ENCODE results near the gene ABCG2.
"Not testable (repeated sequence)": the region's sequence is repeated elsewhere in the genome, so short reads cannot be mapped to it uniquely, and the experiment has no call there.

ABCG2 gene

GRCh38 chr4:88166608-88167007, 8.2 kb upstream of the ABCG2 start:
- DNase-seq (ENCODE audit: low read depth): no peak

GRCh38 chr4:88163336-88163735, 4.9 kb upstream of the ABCG2 start:
- no peak for DNase-seq (ENCODE audit: low read depth)

DNA sequence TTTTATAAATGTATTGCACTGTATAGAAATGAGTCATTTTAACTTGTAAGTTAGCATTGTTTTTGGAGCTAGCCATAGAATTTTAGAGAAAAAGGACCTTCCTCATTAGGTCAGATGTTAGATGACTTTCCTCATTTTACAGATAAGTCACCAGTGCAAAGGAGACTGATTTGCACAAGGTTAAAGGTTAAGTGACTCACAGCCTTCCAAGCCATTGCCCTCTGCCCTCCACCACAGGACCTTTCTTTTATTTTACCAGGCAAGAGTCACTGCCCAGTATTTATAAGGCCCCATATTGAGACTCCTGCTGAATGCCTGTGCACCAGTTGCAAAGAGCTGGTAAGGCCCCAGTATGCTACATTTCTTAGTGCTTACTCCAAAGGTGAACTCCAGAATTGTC, 4.2 kb upstream of the ABCG2 start:
- no peak for DNase-seq (ENCODE audit: low read depth)

DNA sequence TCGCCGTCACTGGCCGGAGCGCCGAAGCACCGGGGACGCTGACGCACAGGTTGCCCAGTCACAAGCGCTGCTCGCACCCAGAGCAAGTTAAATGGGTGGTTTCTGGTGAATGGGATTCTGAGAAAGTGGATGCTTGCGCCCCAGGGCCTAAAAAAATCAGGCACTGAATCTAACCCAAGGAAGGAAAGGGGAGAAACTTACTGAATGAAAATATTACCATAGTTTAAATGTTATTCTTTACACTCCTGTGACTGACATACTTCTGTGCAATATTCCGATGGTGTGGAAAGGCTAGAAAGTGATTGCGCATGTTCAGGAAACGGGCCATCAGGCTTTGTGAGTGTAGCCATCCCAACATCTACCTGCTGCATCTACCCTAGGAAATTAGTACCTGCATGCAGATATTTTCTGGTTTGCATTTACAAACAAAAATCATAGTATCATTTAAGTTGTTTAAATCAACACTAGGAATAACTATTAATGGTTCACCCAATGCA, 838 bp upstream of the ABCG2 start:
- no peak for DNase-seq (ENCODE audit: low read depth)

- DNase-seq (ENCODE audit: low read depth): no peak
Measured at GRCh38 chr4:88158038-88158488, 376 bp downstream of the ABCG2 start.

GRCh38 chr4:88152331-88152730, 6.1 kb downstream of the ABCG2 start:
- DNase-seq (ENCODE audit: low read depth): not testable (repeated sequence)

- DNase-seq (ENCODE audit: low read depth): no peak
Measured at GRCh38 chr4:88148560-88148959, 9.9 kb downstream of the ABCG2 start.

DNA sequence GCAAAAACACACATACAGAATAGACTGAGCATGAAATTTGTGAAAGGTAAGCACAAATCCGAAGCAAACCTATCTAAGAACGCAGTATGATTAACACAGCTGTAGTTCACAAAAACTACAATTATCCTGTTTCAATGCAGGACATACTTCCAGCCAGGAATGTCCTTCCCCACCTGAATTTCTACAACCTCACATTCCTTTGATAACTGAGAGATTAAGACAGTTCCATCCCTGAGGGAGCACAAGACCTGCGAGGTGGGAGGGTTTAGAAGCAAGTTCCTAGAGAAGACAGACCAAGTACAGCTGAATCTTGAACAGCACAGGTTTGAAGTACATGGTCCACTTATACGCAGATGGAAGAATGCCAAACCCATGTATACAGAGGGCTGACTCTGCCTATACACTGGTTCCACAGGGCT, 10.6 kb downstream of the ABCG2 start:
- DNase-seq (ENCODE audit: low read depth): no peak

GRCh38 chr4:88146891-88147290, 11.5 kb downstream of the ABCG2 start:
- no peak for DNase-seq (ENCODE audit: low read depth)

DNA sequence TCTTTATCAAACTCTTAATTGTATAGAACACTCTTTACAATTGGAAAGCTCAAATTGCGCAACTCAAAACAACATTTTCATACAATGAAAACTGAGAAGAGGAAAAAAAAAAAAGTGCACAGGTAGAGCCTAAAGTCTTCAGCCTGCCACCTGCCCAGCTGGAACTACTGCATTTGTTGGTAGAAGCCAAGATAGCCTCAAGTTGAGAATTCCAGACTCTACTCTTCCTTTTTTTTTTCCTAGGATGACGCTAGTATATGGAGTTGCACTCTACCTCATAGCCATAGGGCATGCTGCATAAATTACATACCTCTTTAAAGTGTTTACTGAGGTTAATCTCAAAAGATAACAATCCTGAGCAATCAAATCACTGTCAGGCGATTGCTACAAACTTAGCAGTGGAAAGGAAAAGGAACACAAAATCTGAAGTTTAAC, 13.6 kb downstream of the ABCG2 start:
- no peak for DNase-seq (ENCODE audit: low read depth)

GRCh38 chr4:88144048-88144447, 14.4 kb downstream of the ABCG2 start:
- DNase-seq (ENCODE audit: low read depth): no peak

- DNase-seq (ENCODE audit: low read depth): no peak
Measured at GRCh38 chr4:88143504-88143903, 14.9 kb downstream of the ABCG2 start.

GRCh38 chr4:88138561-88138960, 19.9 kb downstream of the ABCG2 start:
- DNase-seq (ENCODE audit: low read depth): no peak

- DNase-seq (ENCODE audit: low read depth): no peak
Measured at GRCh38 chr4:88137112-88137511, 21.3 kb downstream of the ABCG2 start.

GRCh38 chr4:88136249-88136648, 22.2 kb downstream of the ABCG2 start:
- no peak for DNase-seq (ENCODE audit: low read depth)

GRCh38 chr4:88135356-88135663, 23.1 kb downstream of the ABCG2 start:
- DNase-seq (ENCODE audit: low read depth): no peak

GRCh38 chr4:88134536-88135355, 23.7 kb downstream of the ABCG2 start:
- DNase-seq (ENCODE audit: low read depth): no peak

DNA sequence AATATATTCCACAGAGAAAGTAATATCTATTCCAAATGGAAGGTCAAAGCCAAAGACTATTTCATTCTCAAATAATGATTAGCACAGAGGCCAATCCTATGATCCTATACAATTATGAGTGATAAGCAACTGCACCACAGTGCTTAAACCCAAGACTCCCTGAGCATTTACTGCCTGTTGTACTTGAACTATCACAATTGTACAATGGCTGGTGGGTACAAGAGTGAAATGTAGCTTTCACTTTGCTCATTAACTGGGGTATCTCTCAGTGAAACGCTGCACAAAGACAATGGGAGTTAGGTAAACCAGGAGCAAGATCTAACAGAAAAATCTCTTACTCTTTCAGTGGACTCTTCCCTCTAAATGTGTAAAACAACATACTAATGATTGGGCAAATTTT, 24.3 kb downstream of the ABCG2 start:
- DNase-seq (ENCODE audit: low read depth): no peak

GRCh38 chr4:88130544-88131305, 27.7 kb downstream of the ABCG2 start:
- DNase-seq (ENCODE audit: low read depth): no peak

DNA sequence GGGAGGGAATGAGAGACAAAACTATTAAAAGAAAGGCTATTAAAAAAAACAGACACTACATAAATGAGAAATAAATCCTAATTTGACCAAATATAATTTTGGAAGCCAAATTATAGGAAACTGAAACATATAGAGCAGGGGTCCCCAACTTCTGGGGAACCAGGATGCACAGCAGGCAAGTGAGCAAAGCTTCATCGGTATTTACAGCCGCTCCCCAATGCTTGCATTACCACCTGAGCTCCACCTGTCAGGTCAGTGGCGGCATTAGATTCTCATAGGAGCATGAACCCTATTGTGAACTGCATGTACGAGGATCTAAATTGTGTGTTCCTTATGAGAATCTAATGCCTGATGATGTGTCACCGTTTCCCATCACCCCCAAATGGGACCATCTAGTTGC, 28.4 kb downstream of the ABCG2 start:
- DNase-seq (ENCODE audit: low read depth): no peak

DNA sequence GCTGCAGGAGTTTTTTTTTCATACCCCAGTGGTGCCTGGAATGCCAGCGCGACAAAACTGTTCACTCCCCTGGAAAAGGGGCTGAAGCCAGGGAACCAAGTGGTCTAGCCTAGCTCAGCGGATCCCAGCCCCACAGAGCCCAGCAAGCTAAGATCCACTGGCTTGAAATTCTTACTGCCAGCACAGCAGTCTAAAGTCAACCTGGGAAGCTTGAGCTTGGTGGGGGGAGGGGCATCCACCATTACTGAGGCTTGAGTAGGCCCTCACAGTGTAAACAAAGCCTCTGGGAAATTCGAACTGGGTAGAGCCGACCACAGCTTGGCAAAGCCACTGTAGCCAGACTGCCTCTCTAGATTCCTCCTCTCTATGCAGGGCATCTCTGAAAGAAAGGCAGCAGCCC, 36.2 kb downstream of the ABCG2 start:
- DNase-seq (ENCODE audit: low read depth): not testable (repeated sequence)

GRCh38 chr4:88119943-88120342, 38.5 kb downstream of the ABCG2 start:
- DNase-seq (ENCODE audit: low read depth): no peak

GRCh38 chr4:88115587-88115986, 42.9 kb downstream of the ABCG2 start:
- DNase-seq (ENCODE audit: low read depth): no peak

All from T-helper 22 cell (primary cell).